Stimulated activated naive B cell treated with anti-CD40 and anti-IgM and Interleukin-4, amounts not matched to agents 10 μg/mL and 1 μg/mL and 100 μg/mL, for 72 hours (primary cell): ENCODE results near the gene KCNJ6.
"Not testable (repeated sequence)": the region's sequence is repeated elsewhere in the genome, so short reads cannot be mapped to it uniquely, and the experiment has no call there.

Experiments
- ATAC-seq, 2 donors: fragments of 150-1000 bp; cut with Tn5 transposase; replicated peaks; 2 replicates each; pipeline ENCODE4 v1.10.0; 2021; ENCODE audit warnings: moderate library complexity in 1 of 2
- DNase-seq: peaks from one replicate; pipeline ENCODE4 v3.0.0; 2021
- H3K27ac Mint-ChIP-seq: one replicate; pipeline ENCODE4 v1.8.0; 2022; ENCODE audit warnings: mild to moderate bottlenecking, mixed read lengths
- H3K27me3 Mint-ChIP-seq, 2 donors: one replicate each; pipeline ENCODE4 v1.8.0; 2022; ENCODE audit warnings: mixed read lengths in 2 of 2
- H3K36me3 Mint-ChIP-seq, 2 donors: one replicate each; pipeline ENCODE4 v1.8.0; 2022; ENCODE audit warnings: mixed read lengths in 2 of 2, mild to moderate bottlenecking in 1 of 2
- H3K4me1 Mint-ChIP-seq, 2 donors: one replicate each; pipeline ENCODE4 v1.8.0; 2022; ENCODE audit warnings: mixed read lengths in 2 of 2, mild to moderate bottlenecking in 1 of 2
- H3K4me3 Mint-ChIP-seq, 2 donors: one replicate each; pipeline ENCODE4 v1.8.0; 2022; ENCODE audit warnings: mild to moderate bottlenecking in 2 of 2, mixed read lengths in 2 of 2, moderate library complexity in 1 of 2
- H3K9me3 Mint-ChIP-seq, 2 donors: one replicate each; pipeline ENCODE4 v1.8.0; 2022; ENCODE audit warnings: mixed read lengths in 2 of 2, mild to moderate bottlenecking in 1 of 2

The KCNJ6 gene

GRCh38 chr21:37614351-37614875 lies 301.8 kb downstream of the KCNJ6 start:
- no peak overlapping the region for H3K27ac Mint-ChIP-seq
- peaks cover 0 to 9% of the 10 kb centered on the region in 2 donors for H3K9me3 Mint-ChIP-seq
- DNase-seq: no peak
- ATAC-seq: no peak
- peaks cover 8 to 32% of the 10 kb centered on the region in 2 donors for H3K27me3 Mint-ChIP-seq
- no peaks in the 10 kb centered on the region for H3K36me3 Mint-ChIP-seq
- no peak overlapping the region for H3K4me3 Mint-ChIP-seq
- no peaks in the 10 kb centered on the region for H3K4me1 Mint-ChIP-seq

GRCh38 chr21:37607081-37607480 lies 309.2 kb downstream of the KCNJ6 start:
- Mint-ChIP-seq H3K4me3 (no peak overlapping the region), H3K27me3 (peaks cover 35 to 39% of the 10 kb centered on the region in 2 donors), H3K9me3 (peaks cover 5% of the 10 kb centered on the region in 2 donors), H3K36me3 (no peaks in the 10 kb centered on the region), H3K27ac (no peak overlapping the region), H3K4me1 (no peaks in the 10 kb centered on the region)
- ATAC-seq (no peak), DNase-seq (no peak)

GRCh38 chr21:37606549-37606948 lies 309.7 kb downstream of the KCNJ6 start:
- DNase-seq (no peak), ATAC-seq (no peak)
- Mint-ChIP-seq H3K36me3 (no peaks in the 10 kb centered on the region), H3K9me3 (peaks cover 4 to 5% of the 10 kb centered on the region in 2 donors), H3K4me3 (no peak overlapping the region), H3K27ac (no peak overlapping the region), H3K27me3 (peaks cover 36 to 38% of the 10 kb centered on the region in 2 donors), H3K4me1 (no peaks in the 10 kb centered on the region)

GRCh38 chr21:37605006-37605405 lies 311.3 kb downstream of the KCNJ6 start:
- Mint-ChIP-seq H3K4me1 (no peaks in the 10 kb centered on the region), H3K9me3 (peaks cover 4 to 5% of the 10 kb centered on the region in 2 donors), H3K36me3 (no peaks in the 10 kb centered on the region), H3K27ac (no peak overlapping the region), H3K27me3 (peaks cover 30 to 43% of the 10 kb centered on the region in 2 donors), H3K4me3 (no peak overlapping the region)
- DNase-seq: no peak
- ATAC-seq: no peak

GRCh38 chr21:37603129-37603528 lies 313.1 kb downstream of the KCNJ6 start:
- Mint-ChIP-seq H3K27me3 (peaks cover 33 to 42% of the 10 kb centered on the region in 2 donors), H3K4me1 (no peaks in the 10 kb centered on the region), H3K27ac (no peak overlapping the region), H3K4me3 (no peak overlapping the region), H3K9me3 (peaks cover 5% of the 10 kb centered on the region in 2 donors), H3K36me3 (no peaks in the 10 kb centered on the region)
- ATAC-seq (no peak), DNase-seq (no peak)

GRCh38 chr21:37601915-37602314 lies 314.3 kb downstream of the KCNJ6 start:
- DNase-seq: no peak
- Mint-ChIP-seq H3K27me3 (peaks cover 32 to 38% of the 10 kb centered on the region in 2 donors), H3K27ac (no peak overlapping the region), H3K4me3 (no peak overlapping the region), H3K9me3 (peaks cover 5% of the 10 kb centered on the region in 2 donors), H3K4me1 (no peaks in the 10 kb centered on the region), H3K36me3 (no peaks in the 10 kb centered on the region)
- no peak for ATAC-seq

GRCh38 chr21:37601027-37601426 lies 315.2 kb downstream of the KCNJ6 start:
- no peak for DNase-seq
- Mint-ChIP-seq H3K4me3 (no peak overlapping the region), H3K27ac (no peak overlapping the region), H3K36me3 (no peaks in the 10 kb centered on the region), H3K27me3 (peaks cover 23 to 29% of the 10 kb centered on the region in 2 donors), H3K4me1 (no peaks in the 10 kb centered on the region), H3K9me3 (peaks cover 5% of the 10 kb centered on the region in 2 donors)
- ATAC-seq: no peak

- peaks cover 14 to 15% of the 10 kb centered on the region in 2 donors for H3K27me3 Mint-ChIP-seq
- ATAC-seq (no peak), DNase-seq (no peak)
- H3K27ac Mint-ChIP-seq: no peak overlapping the region
- H3K4me3 Mint-ChIP-seq: no peak overlapping the region
- no peaks in the 10 kb centered on the region for H3K36me3 Mint-ChIP-seq
- no peaks in the 10 kb centered on the region for H3K4me1 Mint-ChIP-seq
- H3K9me3 Mint-ChIP-seq: peaks cover 0 to 1% of the 10 kb centered on the region in 2 donors
Measured at GRCh38 chr21:37595944-37596343, 320.3 kb downstream of the KCNJ6 start.

GRCh38 chr21:37594472-37594951 lies 321.7 kb downstream of the KCNJ6 start:
- Mint-ChIP-seq H3K27me3 (peaks cover 14% of the 10 kb centered on the region in 2 donors), H3K27ac (no peak overlapping the region), H3K4me3 (no peak overlapping the region), H3K36me3 (no peaks in the 10 kb centered on the region), H3K9me3 (peaks cover 0 to 1% of the 10 kb centered on the region in 2 donors), H3K4me1 (no peaks in the 10 kb centered on the region)
- DNase-seq: no peak
- no peak for ATAC-seq

- Mint-ChIP-seq H3K36me3 (no peaks in the 10 kb centered on the region), H3K4me3 (no peak overlapping the region), H3K9me3 (peaks cover 0 to 1% of the 10 kb centered on the region in 2 donors), H3K27ac (no peak overlapping the region), H3K4me1 (no peaks in the 10 kb centered on the region), H3K27me3 (peaks cover 14% of the 10 kb centered on the region in 2 donors)
- DNase-seq: no peak
- ATAC-seq: no peak
Measured at GRCh38 chr21:37593740-37594471, 322.4 kb downstream of the KCNJ6 start.

- Mint-ChIP-seq H3K9me3 (no peaks in the 10 kb centered on the region), H3K4me1 (no peaks in the 10 kb centered on the region), H3K4me3 (no peak overlapping the region), H3K27me3 (peaks cover 5 to 10% of the 10 kb centered on the region in 2 donors), H3K27ac (no peak overlapping the region), H3K36me3 (no peaks in the 10 kb centered on the region)
- no peak for ATAC-seq
- DNase-seq: no peak
Measured at GRCh38 chr21:37593015-37593414, 323.2 kb downstream of the KCNJ6 start.

GRCh38 chr21:37592496-37592895 lies 323.8 kb downstream of the KCNJ6 start:
- Mint-ChIP-seq H3K9me3 (no peaks in the 10 kb centered on the region), H3K27me3 (peaks cover 5 to 10% of the 10 kb centered on the region in 2 donors), H3K36me3 (no peaks in the 10 kb centered on the region), H3K4me1 (no peaks in the 10 kb centered on the region), H3K4me3 (no peak overlapping the region), H3K27ac (no peak overlapping the region)
- ATAC-seq (no peak), DNase-seq (no peak)

- H3K27ac Mint-ChIP-seq, ATAC-seq, H3K36me3 Mint-ChIP-seq, H3K4me1 Mint-ChIP-seq, H3K4me3 Mint-ChIP-seq, H3K9me3 Mint-ChIP-seq, DNase-seq: not testable (repeated sequence)
- peaks cover 5 to 10% of the 10 kb centered on the region in 2 donors for H3K27me3 Mint-ChIP-seq
Measured at GRCh38 chr21:37591994-37592393, 324.3 kb downstream of the KCNJ6 start.

- not testable (repeated sequence) for H3K27ac Mint-ChIP-seq, H3K9me3 Mint-ChIP-seq, DNase-seq, H3K36me3 Mint-ChIP-seq, ATAC-seq, H3K4me3 Mint-ChIP-seq, H3K4me1 Mint-ChIP-seq
- H3K27me3 Mint-ChIP-seq: peaks cover 5 to 10% of the 10 kb centered on the region in 2 donors
Measured at GRCh38 chr21:37590836-37591235, 325.4 kb downstream of the KCNJ6 start.

- H3K4me1 Mint-ChIP-seq, ATAC-seq, H3K27me3 Mint-ChIP-seq, H3K27ac Mint-ChIP-seq, H3K9me3 Mint-ChIP-seq, DNase-seq, H3K4me3 Mint-ChIP-seq, H3K36me3 Mint-ChIP-seq: not testable (repeated sequence)
Measured at GRCh38 chr21:37588644-37589043, 327.6 kb downstream of the KCNJ6 start.
